Measurements from ENCODE around the gene GPC5.

The GPC5 gene

DNA sequence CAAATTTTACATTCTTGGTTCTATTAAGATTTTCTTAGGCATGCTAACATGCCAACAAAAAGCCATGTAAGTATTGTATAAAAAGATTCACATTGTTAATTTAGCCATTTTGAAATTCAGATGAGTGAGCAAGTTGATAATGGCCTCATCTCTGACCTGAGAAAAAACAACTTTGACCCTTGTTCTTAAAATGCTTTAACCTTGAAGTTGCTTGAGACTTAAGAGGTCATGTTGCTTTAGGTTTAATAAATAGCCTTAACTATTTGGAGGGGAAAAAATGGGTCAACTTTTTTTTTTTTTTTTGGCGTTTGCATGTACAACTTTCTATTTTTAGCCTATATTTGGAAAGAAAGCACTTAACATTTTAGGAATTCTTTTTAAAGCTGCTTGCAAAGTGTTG, 44.9 kb upstream of the GPC5 start:
- TF ChIP-seq, protein P1, sequence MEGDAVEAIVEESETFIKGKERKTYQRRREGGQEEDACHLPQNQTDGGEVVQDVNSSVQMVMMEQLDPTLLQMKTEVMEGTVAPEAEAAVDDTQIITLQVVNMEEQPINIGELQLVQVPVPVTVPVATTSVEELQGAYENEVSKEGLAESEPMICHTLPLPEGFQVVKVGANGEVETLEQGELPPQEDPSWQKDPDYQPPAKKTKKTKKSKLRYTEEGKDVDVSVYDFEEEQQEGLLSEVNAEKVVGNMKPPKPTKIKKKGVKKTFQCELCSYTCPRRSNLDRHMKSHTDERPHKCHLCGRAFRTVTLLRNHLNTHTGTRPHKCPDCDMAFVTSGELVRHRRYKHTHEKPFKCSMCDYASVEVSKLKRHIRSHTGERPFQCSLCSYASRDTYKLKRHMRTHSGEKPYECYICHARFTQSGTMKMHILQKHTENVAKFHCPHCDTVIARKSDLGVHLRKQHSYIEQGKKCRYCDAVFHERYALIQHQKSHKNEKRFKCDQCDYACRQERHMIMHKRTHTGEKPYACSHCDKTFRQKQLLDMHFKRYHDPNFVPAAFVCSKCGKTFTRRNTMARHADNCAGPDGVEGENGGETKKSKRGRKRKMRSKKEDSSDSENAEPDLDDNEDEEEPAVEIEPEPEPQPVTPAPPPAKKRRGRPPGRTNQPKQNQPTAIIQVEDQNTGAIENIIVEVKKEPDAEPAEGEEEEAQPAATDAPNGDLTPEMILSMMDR (IDR thresholded peaks at IDR 0.05; ENCODE audit: low read depth, low read length): no peak
- DNase-seq (ENCODE audit: low read depth, low spot score): no peak
- no peak overlapping the region for H3K4me3 ChIP-seq (ENCODE audit: low read depth, low read length)
- in situ Hi-C loops (cut with HindIII; ENCODE audit: low sequenced_read_pairs): no loop called here

DNA sequence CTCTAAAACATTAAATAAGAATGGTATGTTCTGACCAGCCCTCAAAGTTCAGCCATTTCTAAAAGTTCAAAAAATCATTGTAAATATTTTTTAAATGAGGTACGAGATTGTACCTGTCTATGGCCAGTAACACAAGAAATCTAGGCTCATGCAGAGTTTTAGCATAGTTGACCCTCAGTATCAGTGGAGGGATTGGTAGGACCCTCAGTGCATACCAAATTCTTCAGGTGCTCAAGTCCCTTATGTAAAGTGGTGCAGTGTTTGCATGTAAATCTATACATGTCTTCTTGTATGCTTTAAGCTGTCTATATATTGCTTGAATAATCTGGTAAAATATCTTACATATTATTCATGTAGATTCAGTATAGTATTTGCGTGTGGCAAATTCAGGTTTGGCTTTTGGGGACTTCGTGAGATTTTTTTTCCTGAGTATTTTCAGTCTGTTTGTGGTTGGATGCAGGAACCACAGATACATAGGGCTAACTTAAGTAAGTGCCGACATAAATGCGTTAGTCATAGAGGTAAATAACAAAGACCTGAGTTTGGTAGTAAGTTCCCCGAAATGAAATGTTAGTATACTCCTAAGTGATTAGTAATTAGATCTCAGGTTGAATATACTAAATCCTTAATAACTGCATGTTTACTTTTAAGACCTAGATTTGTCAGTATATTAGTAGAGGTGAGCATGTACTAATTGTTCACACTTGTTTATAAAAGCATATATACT, 43.2 kb upstream of the GPC5 start:
- TF ChIP-seq, protein P1 (IDR thresholded peaks at IDR 0.05; ENCODE audit: low read depth, low read length): no peak
- in situ Hi-C loops (cut with HindIII; ENCODE audit: low sequenced_read_pairs): no loop called here
- no peak for DNase-seq (ENCODE audit: low read depth, low spot score)

DNA sequence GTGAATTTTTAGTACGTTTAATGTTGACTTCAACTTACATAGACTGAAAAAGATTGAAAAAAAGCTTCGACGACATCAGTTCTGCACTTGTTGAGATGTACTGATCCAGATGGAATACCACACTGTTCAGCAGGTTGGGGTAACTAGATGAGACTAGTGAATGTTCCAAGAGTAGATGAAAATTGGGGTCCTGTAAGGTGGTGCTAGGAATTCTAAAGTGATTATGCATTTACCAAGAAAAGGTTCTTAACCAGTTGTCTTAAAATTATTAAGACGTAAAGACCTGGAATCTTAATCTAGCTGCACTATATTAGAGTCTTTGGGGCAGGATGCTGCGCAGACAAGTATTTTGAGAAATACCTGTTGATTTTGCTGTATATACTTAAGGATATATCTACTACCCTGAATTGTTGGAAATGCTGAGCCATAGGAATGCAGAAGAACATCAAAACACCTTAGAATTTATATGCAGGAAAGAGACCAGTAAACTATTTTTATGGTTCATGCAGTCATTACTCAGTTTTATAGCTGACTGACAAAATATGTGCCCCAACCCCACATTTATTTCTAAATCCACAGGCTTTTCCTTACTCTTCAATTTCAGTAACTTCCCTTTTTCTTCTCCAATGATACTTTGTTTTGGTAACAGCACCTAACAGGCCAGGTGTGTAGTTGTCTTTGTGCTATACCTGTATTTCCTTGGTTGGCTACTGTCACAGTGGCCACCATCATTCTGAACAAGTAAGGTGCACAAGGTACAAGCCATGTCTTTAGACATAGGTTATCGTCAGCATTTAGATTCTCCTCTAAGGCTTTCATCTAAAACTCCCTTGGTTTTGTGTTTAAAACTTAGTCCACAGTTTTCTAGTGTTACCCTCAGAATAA, 42.4 kb upstream of the GPC5 start:
- TF ChIP-seq, protein P1 (IDR thresholded peaks at IDR 0.05; ENCODE audit: low read depth, low read length): no peak
- DNase-seq (ENCODE audit: low read depth, low spot score): no peak
- no peak overlapping the region for H3K4me3 ChIP-seq (ENCODE audit: low read depth, low read length)
- in situ Hi-C loops (cut with HindIII; ENCODE audit: low sequenced_read_pairs): no loop called here

More for the DNA sequence above, 43.2 kb upstream of the GPC5 start:
- no peak overlapping the region for H3K4me3 ChIP-seq (ENCODE audit: low read depth, low read length)

- TF ChIP-seq, protein P1 (IDR thresholded peaks at IDR 0.05; ENCODE audit: low read depth, low read length): no peak
- no peak for DNase-seq (ENCODE audit: low read depth, low spot score)
- in situ Hi-C loops (cut with HindIII; ENCODE audit: low sequenced_read_pairs): no loop called here
- no peak overlapping the region for H3K4me3 ChIP-seq (ENCODE audit: low read depth, low read length)
These were observed 41.4 kb upstream of the GPC5 start for GRCh38 chr13:91356919-91357612.

DNA sequence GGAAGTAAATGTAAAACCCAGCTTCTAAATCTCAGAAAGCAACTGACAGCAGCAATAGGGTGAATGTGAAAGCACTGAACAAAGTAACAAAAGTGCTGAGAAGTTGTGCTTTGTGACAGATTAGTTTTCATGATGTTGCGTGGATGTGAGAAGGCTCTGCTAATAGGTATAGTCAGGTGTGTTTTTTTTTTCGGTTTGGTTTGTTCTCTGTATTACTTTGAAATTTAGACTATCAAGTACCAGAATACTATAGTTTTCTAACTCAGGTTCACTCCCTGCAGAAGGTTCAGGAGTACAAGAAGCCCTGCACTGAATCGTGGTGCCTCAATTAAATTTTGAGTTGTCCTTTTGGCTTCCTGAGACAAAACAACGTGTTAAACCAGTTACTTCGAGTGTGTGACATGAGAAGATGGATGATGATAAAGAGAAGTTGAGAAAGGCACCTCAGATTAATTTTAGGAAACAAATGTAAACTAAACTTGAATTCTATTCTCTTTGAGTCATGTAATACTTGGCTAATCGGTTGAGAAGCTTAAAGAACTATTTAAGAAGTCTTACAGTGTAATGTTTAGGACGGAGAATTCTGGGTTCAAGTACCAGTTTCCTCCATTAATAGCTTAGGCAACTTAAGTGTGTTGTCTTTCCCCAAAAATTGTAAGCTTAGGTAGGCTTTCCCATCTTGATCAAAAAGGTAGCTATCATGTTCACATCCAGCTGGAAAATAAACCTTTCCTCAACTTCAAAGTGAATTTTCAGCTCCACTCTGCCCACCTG, 40.6 kb upstream of the GPC5 start:
- TF ChIP-seq, protein P1 (IDR thresholded peaks at IDR 0.05; ENCODE audit: low read depth, low read length): no peak
- in situ Hi-C loops (cut with HindIII; ENCODE audit: low sequenced_read_pairs): no loop called here
- H3K4me3 ChIP-seq (ENCODE audit: low read depth, low read length): no peak overlapping the region
- DNase-seq (ENCODE audit: low read depth, low spot score): no peak

DNA sequence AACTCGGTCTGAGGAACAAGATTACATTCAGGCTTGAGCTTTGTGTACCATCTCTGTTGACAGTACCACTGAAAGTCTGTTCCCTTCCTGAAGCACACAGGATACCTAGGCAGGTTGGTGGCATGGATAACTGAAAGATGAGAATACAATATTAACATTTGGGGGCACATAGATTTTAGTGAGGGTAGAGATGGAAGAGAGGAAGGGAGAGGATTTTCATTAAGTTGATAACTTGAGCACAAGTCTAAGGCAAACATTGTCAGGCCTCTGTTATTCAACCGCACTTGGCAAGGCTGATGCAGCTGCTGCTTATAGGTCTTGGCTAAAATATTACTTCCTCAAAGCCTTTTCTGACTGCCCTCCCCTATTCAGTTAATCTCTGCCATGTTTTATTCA, 40.0 kb upstream of the GPC5 start:
- in situ Hi-C loops (cut with HindIII; ENCODE audit: low sequenced_read_pairs): no loop called here
- H3K4me3 ChIP-seq (ENCODE audit: low read depth, low read length): no peak overlapping the region
- DNase-seq (ENCODE audit: low read depth, low spot score): no peak
- TF ChIP-seq, protein P1 (IDR thresholded peaks at IDR 0.05; ENCODE audit: low read depth, low read length): no peak
